GM21367 (cell line): ENCODE data around the gene PGGHG.
"Not testable (repeated sequence)": the region's sequence is repeated elsewhere in the genome, so short reads cannot be mapped to it uniquely, and the experiment has no call there.

ENCODE experiments used
- ATAC-seq: cut with Tn5 transposase; IDR thresholded peaks from one replicate; pipeline ENCODE4 v1.9.1; 2021; ENCODE audit not compliant: unreplicated experiment

Gene PGGHG

DNA sequence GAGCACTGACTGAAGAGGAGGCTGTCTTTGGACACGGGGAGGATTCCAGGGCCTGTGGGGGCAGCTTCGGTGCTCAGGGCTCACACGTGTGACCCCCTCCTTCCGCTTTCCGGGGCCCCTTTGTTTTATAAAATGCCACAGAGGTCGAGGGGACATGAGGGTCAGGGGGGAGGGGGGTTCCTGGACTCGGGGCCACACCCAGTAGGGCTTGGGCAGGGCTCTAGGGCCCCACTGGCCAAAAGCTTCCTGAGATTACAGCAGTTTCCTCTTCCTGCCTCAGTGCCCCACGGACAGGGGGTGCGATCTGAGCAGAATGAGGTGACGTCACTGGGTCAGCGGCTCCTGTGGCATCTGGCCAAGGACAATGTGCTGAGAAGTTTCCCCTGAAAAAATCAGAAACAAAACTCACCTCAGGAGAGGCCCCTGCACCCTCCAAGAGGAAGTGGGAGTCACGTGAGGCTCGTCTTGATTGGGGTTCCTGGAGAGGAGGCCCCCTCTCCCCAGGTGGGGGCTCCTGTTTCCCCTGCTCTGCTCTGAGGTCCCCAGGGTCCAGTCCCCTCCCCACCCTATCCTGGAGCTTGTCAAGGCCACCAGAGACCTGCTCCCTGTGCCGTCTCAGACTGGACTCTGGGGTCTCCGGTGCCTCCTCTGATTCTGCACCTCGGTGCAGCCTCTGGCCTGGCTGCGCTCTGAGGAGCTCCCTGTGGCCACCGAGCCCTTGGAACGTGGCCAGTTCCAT lies 38.1 kb downstream of the PGGHG start:
- ATAC-seq: peak; percentile 55

DNA sequence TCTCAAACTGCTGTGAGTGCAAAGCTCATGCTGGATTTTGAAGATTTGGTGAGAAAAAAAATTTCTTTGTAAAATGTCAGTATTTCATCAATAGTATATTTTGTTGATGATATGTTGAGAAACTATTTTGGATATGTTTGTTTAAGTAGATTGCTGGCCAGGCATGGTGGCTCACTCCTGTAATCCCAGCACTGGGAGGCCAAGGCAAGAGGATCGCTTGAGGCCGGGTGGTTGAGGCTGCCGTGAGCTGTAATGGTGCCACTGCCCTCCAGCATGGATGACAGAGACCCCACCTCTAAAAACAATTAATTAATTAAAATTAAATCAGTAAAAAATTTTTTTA lies 38.6 kb downstream of the PGGHG start:
- ATAC-seq: no peak

DNA sequence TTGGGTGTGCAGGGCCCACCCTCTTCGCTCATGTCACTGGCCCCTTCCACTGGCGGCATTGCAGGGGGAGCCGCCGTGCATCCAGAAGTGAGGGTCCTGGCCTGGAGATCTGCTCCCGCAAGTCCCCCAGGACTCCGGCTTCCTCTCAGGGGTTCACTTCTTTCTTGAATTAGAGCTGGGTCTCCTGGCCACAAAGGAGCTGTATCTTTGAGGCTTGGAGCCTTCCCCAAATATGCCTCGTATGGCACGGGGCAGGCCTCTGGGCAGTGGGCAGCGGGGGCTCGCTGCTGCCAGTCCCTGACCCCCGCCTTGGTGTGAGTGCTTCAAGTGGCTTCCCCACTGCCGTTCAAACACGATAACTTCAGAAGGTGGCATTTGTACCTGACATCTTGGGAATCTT lies 39.1 kb downstream of the PGGHG start:
- no peak for ATAC-seq

DNA sequence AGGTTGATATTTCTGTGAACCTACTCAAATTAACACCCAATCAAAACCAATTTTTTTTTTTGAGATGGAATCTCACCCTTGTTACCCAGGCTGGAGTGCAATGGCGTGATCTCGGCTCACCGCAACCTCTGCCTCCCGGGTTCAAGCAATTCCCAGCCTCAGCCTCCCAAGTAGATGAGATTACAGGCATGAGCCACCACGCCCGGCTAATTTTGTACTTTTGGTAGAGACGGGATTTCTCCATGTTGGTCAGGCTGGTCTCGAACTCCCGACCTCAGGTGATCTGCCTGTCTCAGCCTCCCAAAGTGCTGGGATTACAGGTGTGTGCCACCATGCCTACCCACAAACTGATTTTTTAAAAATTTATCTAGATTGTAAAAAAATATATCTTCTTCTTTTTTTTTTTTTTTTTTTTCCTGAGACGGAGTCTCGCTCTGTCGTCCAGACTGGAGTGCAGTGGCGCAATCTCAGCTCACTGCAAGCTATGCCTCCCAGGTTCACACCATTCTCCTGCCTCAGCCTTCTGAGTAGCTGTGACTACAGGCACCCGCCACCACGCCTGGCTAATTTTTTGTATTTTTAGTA lies 39.7 kb downstream of the PGGHG start:
- not testable (repeated sequence) for ATAC-seq

DNA sequence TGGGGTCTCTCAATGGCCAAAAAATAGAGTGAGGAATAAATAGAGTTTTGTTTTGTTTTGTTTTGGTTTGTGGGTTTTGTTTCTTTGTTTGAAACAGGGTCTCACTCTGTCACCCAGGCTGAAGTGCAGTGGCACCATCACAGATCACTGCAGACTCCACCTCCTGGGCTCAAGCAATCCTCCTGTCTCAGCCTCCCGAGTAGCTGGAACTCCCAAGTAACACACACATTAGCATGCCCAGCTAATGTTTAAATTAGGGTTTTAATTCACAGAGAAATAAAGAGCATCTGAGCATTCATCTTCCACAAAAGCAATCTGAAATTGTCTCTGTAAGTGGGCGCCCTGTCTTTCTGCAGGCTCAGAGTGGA lies 40.9 kb downstream of the PGGHG start:
- no peak for ATAC-seq

DNA sequence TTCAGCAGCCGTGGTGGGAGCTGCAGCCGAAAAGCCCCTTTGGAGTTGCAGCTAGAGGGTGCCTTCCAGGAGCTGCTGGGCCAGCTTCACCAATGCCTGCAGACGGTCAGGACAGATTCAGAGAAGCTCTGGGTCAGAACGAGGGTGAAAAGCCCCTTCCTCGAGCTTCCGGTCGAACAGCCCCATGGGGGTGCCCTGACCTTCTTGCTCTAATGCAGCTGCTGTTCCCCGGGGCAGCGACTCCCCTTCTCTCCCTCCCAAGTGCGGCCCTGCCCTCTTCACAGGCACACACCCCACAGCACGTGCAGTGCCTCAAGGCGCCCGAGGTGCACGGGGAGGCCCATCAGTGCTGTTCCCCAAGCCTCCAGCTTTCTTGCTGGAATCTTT lies 41.4 kb downstream of the PGGHG start:
- no peak for ATAC-seq

DNA sequence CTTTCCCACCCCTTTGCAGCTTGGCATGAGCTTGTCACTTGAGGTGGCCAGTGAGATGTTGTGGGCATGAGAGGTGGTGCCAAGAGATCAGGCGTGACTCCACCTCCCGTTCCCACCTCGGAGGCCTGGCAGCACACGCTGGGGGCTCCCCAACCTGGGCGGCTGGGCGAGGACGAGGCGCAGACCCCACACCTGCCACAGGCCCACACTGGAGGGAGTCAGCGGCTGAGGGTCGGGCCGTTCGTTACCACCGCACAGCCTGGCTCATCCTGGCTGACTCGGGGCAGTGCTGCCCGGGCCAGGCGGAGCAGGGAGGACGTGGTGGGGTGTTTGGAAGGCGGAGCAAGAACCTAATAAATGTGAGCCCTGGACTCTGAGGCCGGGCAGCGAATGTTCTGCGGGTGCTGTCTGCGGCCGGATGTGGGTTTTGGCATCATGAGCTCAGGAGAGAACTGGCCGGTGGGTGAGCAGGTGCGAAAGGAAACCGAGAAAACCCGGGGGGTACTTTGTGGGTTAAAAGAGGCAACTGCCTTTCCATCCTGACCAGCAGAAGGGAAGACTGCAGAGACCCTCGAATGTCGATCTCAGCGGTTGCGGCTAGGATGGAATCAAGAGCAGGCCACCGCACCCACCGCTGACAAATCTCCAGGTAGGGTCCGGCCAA lies 41.9 kb downstream of the PGGHG start:
- ATAC-seq: no peak

DNA sequence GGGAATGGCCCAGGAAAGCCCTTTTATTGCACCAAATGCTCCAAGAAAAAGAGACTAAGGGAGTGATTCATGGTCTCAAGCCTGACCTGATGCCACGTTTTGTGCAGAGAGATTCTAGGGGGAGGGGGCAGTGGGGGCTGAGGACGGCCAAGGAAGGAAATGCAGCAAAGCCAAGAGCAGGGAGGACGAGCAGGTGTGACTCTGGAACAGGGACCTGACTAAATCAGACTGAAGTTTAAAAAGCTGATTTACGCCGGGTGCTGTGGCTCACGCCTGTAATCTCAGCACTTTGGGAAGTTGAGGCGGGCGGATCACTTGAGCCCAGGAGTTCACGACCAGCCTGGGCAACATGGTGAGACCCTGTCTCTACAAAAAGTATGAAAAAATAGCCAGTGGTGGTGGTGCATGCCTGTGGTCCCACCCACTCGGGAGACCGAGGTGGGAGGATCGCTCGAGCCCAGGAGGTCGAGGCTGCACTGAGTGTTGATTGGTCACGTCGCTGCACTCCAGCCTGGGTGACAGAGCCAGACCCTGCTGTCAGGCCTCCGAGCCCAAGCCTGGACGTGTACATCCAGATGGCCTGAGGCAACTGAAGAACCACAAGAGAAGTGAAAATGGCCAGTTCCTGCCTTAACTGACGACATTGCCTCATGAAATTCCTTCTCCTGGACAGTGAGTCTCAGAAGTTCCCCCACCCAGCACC lies 42.6 kb downstream of the PGGHG start:
- no peak for ATAC-seq

DNA sequence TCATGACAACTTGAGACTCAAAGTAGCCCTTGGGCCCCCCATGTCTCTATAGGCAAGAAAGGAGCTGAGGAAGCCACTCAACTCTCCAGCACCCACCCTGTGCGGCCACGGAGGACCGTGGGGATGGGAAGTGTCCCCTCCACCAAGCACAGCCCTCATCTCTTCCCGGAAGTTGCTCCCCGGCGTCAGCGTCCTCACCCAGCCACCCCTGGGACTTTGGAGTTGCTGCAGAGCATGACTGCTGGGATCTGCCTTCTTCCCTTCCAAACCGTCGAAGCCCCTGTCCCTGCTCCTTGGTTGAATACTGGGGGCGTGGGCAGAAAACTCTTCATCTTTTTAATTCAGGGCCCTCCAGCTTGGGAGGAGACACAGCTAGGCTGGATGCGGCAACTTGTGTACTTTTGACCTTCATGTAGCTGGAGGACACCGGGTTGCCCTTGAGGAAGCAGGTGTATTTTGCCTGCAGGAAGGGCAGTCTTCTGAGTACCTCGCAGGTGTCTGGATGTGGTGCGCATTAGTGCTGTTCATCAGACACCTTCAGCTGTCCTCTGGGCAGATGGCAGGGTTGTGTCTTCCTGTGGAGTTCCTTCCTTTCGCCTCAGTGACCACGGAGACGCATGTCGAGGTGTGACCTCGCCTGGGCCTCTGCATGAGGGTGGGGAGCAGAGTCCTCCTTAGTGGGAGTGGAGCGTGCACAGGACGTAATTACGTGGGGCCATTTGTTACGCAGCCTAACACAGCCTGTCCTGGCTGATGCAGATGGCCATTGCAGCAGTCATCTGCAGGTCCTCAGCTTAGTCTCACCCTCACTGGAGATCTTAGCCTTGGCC lies 43.9 kb downstream of the PGGHG start:
- no peak for ATAC-seq

DNA sequence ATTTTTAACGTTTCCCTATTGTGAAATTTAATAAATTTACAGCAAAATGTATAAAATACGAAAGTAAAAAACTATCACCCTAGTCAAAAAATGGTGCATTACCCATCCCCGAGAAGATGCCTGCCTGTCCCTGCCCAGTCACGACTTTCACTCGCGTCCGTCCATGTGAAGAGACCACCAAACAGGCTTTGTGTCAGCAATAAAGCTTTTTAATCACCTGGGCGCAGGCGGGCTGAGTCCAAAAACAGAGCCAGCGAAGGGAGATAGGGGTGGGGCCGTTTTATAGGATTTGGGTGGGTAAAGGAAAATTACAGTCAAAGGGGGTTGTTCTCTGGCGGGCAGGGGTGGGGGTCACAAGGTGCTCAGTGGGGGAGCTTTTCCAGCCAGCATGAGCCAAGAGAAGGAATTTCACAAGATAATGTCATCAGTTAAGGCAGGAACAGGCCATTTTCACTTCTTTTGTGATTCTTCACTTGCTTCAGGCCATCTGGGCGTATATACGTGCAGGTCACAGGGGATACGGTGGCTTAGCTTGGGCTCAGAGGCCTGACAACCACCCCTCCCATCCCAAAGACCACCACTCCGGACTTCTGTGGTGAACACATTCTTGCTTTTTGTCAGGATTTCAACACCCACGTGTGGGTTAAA lies 44.8 kb downstream of the PGGHG start:
- ATAC-seq: not testable (repeated sequence)

DNA sequence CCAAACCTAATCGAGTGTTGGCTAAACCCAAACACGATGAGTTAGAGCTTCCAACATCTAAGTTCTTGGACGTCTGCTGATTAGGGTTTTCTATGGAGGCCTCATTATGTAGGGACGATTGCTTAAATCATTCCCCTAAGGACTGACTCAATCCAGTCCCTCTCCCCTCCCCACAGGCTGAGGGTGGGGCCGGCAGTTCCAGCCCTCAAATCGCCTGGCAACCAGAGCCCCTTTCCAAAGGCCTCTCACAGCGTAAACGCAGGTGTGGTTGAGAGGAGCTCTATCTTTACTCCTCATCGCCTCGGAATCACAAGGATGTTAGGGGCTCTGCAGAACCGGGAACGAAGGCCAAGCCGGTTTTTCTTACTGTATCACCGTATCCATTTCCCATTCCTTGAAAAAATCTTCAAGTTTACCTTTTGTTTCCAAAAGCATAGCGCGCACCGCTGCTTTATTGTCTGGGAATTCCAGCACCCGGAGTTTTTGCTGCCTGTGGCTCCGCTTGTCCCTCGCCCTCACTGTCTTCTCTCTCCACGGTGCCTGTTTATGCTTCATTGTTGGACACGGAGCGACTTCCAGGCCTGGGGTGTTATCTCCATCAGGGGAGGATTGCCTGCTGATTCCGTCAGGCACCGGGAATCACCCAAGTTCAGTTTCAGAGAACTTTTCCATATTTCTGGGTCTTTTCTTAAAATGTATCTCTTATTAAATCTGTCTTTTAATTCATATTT lies 45.5 kb downstream of the PGGHG start:
- ATAC-seq: no peak

DNA sequence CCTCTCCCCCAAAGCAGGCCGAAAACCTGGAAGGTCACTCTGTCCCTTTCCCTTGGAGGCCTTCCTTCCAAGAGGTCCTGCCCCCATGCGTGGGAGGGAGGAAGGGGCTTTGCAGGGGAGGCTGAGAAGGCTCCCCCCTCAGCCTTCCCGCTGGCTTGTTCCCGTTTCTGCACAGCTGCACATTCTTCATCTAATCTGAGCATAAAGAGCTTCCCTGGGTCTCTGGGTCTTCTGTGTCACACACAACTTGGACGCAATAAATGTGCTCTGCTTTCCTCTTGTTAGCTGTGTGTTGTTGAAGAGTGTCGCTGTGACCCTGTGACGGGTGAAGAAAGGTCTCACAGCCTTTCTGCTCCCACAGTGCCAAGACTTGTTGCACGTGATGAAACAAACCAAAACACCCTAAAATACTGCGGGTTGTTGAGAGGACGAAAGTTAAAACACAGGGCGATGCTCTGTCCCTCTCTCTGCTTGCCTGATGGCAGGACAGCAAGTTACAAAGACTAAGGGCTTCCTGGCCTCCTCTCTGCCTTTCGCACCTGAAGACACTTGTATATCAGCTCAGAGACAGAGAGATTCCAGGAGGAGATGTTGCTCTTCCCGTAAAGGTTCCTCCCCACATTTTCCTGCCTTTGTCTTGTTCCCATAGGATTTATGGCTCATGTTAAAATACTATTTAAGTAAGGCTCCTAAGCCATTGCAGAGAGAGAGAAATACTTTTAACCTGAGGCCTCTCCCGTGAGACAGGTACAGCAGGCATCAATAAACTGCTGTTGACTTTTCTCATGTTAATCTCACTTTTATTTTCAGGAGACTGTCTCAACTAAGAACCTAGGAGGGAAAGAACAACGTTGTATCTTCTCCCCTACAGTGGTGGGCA lies 47.1 kb downstream of the PGGHG start:
- no peak for ATAC-seq

DNA sequence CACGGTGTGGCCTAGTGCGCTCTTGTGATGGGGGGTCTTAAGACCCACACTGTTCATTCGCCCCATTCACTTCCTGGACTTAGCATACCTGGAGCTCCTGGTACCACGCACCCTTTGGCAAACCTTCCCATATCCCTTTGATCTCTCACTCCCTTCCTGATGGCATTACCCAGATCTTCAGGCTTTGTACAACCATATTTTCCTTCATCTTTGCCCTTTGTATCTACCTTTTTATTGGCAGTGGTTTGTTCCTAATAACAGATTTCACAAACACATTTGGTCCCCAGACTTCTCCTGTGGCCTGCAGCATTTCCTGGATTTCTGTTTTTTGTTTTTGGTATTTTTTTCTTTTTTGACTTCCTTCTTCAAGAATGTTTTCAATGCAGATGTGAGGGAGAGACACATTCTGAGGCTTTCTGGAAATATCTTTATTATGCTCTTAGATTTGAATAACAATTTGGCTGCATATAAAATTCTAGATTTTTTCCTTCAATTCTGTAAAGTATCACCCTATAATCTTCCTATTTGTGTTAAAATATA lies 47.8 kb downstream of the PGGHG start:
- no peak for ATAC-seq

DNA sequence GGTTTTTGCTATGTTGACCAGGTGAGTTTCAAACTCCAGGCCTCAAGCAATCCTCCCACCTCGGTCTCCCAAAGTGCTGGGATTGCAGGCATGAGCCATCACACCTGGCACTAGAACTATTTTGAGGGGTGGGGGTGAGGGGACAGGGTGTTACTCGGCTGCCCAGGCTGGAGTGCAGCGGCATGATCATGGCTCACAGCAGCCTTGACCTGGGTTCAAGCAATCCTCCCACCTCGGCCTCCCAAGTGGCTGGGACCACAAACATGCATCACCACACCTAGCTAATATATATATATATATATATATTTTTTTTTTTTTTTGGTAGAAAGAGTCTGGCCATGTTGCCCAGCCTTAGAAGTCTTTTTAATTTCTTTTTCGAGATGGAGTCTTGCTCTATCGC lies 48.8 kb downstream of the PGGHG start:
- no peak for ATAC-seq

DNA sequence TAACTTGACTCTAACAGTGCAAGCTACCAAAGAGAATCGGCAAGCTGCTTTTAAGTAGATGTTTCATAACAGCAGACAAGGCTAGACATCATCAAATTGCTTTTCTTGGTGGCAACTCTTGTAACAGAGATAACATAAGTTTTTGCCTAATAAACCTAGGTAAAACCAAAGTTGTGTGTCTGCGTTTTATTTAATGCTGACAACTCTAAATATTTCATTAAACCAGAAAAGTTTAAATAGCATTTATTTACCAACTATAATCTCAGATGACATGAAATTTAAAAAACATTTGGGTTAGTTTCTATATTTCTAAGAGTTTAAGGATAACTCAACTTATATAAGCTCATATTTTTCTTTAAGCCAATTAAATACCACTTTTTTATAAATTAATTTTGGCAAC lies 51.0 kb downstream of the PGGHG start:
- no peak for ATAC-seq

DNA sequence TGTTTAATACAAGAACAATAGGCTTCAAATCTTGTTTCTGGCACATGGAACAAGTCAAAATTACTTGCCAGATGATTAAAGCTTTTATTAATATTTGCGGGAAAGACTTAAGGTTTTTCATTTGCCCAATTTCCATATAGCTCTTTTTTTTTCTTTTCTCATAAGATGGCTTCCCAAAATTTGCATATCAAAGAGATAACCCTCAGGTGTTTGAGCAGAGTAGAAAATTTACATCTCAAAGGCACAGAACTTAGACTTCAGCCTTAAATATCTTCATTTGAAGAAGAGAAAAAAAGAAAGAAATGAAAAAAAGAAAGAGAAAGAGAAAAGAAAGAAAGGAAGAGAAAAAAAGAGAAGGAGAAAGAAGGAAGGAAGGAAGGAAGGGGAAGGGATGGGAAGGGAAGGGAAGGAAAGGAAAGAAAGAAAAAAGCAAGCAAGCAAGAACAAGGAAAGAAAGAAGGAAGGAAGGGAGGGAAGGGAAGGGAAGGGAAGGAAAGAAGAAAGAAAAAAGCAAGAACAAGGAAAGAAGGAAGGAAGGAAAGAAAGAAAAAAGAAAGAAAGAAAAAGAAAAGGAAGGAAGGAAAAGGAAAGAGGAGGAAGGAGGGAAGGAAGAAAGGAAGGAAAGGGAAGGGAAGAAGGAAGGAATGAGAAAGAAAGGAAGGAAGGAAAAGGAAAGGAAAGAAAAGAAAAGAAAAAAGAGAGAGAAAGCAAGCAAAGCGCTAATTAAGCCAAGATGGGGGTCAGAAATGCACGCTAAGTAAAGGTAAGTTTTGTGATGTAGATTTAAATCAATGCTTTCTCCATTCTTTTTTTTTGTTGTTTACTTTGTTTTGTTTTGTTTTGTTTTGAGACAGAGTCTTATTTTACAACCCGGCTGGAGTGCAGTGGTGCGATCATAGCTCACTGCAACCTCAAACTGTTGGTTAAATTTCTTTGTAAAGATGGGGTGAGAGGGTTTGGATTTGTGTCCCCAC lies 51.9 kb downstream of the PGGHG start:
- ATAC-seq: no peak

DNA sequence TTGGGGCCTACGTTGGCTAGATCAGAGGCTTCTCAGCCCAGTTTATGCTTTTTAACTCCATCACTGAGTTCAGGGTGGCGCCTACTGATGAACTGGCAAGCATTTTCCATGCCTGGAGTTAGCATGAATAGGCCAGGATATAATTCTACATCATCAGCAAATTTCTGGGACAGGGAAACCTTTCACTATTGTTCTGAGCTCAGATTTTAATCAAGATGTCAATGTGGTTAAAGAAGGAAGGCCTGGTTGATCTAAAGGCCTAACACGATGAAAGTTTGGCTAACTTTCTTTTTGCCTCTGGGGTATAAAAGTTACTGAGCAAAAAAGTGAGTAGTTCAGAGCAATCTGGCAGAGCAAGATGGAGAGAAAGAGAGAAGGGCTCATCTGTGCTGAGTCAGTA lies 53.4 kb downstream of the PGGHG start:
- no peak for ATAC-seq
